Ishikawa (cell line): ENCODE data around the gene CTNNA3.

ENCODE experiments used
- CEBPB ChIP-seq: IDR thresholded peaks from 2 replicates; pipeline ENCODE4 v1.6.1; 2012
- CREB1 ChIP-seq: IDR thresholded peaks from 2 replicates; pipeline ENCODE4 v1.6.1; 2012; ENCODE audit warnings: low read depth
- EGR1 ChIP-seq: IDR thresholded peaks from 2 replicates; pipeline ENCODE4 v1.6.1; 2012
- EP300 ChIP-seq: IDR thresholded peaks from 2 replicates; pipeline ENCODE4 v1.6.1; 2012; ENCODE audit warnings: borderline replicate concordance
- FOXM1 ChIP-seq: IDR thresholded peaks from 2 replicates; pipeline ENCODE4 v1.6.1; 2012; ENCODE audit warnings: low read depth, borderline replicate concordance
- MAX ChIP-seq: IDR thresholded peaks from 2 replicates; pipeline ENCODE4 v1.6.1; 2012
- NFIC ChIP-seq: IDR thresholded peaks from 2 replicates; pipeline ENCODE4 v1.6.1; 2012
- RAD21 ChIP-seq: IDR thresholded peaks from 2 replicates; pipeline ENCODE4 v1.6.1; 2012; ENCODE audit warnings: low read depth
- REST ChIP-seq: IDR thresholded peaks from 2 replicates; pipeline ENCODE4 v1.6.1; 2012; ENCODE audit warnings: low read depth, mild to moderate bottlenecking
- TAF1 ChIP-seq: IDR thresholded peaks from 2 replicates; pipeline ENCODE4 v1.6.1; 2012; ENCODE audit warnings: low read depth, mild to moderate bottlenecking
- TCF12 ChIP-seq: IDR thresholded peaks from 2 replicates; pipeline ENCODE4 v1.6.1; 2012; ENCODE audit warnings: low read depth
- TEAD4 ChIP-seq: IDR thresholded peaks from 2 replicates; pipeline ENCODE4 v1.6.1; 2012
- USF1 ChIP-seq: IDR thresholded peaks from 2 replicates; pipeline ENCODE4 v1.6.1; 2012
- YY1 ChIP-seq: IDR thresholded peaks from 2 replicates; pipeline ENCODE4 v1.6.1; 2012; ENCODE audit warnings: low read depth
- ZBTB7A ChIP-seq: IDR thresholded peaks from 2 replicates; pipeline ENCODE4 v1.6.1; 2012; ENCODE audit warnings: low read depth

Gene CTNNA3

GRCh38 chr10:65911151-65911835, 1784.7 kb downstream of the CTNNA3 start:
- TF ChIP-seq TEAD4, result no peak
- no peak for TF ChIP-seq USF1
- no peak for TF ChIP-seq ZBTB7A
- TF ChIP-seq FOXM1, result no peak
- TF ChIP-seq TCF12, result no peak
- TF ChIP-seq REST, result no peak
- no peak for TF ChIP-seq TAF1
- no peak for TF ChIP-seq MAX
- no peak for TF ChIP-seq RAD21
- TF ChIP-seq NFIC, result no peak
- TF ChIP-seq YY1, result no peak
- no peak for TF ChIP-seq CREB1
- TF ChIP-seq EP300, result no peak
- TF ChIP-seq CEBPB, result no peak
- no peak for TF ChIP-seq EGR1

- TF ChIP-seq MAX (no peak), FOXM1 (no peak), ZBTB7A (no peak), CREB1 (no peak), REST (no peak), EP300 (no peak), EGR1 (no peak), USF1 (no peak), RAD21 (no peak), TCF12 (no peak), TAF1 (no peak), TEAD4 (no peak), NFIC (no peak), YY1 (no peak), CEBPB (no peak)
Observed at GRCh38 chr10:65910209-65910608, 1785.8 kb downstream of the CTNNA3 start.

- TF ChIP-seq FOXM1, result no peak
- TF ChIP-seq NFIC, result no peak
- no peak for TF ChIP-seq CREB1
- TF ChIP-seq MAX, result no peak
- no peak for TF ChIP-seq TCF12
- TF ChIP-seq CEBPB, result no peak
- no peak for TF ChIP-seq EGR1
- no peak for TF ChIP-seq TEAD4
- TF ChIP-seq USF1, result no peak
- TF ChIP-seq RAD21, result no peak
- no peak for TF ChIP-seq REST
- no peak for TF ChIP-seq EP300
- TF ChIP-seq YY1, result no peak
- TF ChIP-seq TAF1, result no peak
- no peak for TF ChIP-seq ZBTB7A
Observed at GRCh38 chr10:65907199-65907712, 1788.7 kb downstream of the CTNNA3 start.
